WERI-Rb-1 (cell line): Measurements from ENCODE around the gene CDHR3.
"Not testable (repeated sequence)": the region's sequence is repeated elsewhere in the genome, so short reads cannot be mapped to it uniquely, and the experiment has no call there.

Experiments used
- DNase-seq: peaks from one replicate; pipeline ENCODE4 v3.0.0-alpha.2; 2020
- H3K27ac ChIP-seq: fragments of 250-450 bp; sonication (Bioruptor Pico); 2 replicates; pipeline ENCODE4 v1.5.1; 2020; ENCODE audit warnings: mild to moderate bottlenecking, moderate library complexity
- H3K27me3 ChIP-seq: fragments of 250-450 bp; sonication (Bioruptor Pico); 2 replicates; pipeline ENCODE4 v1.5.1; 2021; ENCODE audit warnings: mild to moderate bottlenecking, low read depth, moderate library complexity; ENCODE audit not compliant: insufficient read depth, severe bottlenecking
- H3K36me3 ChIP-seq: fragments of 250-450 bp; sonication (Bioruptor Pico); 2 replicates; pipeline ENCODE4 v1.5.1; 2020; ENCODE audit warnings: mild to moderate bottlenecking, moderate library complexity
- H3K4me3 ChIP-seq: 2 replicates; pipeline ENCODE4 v1.5.1; 2011; ENCODE audit warnings: low read depth, mild to moderate bottlenecking, control low read depth, low read length
- H3K9me3 ChIP-seq: fragments of 250-450 bp; sonication (Bioruptor Pico); 2 replicates; pipeline ENCODE4 v1.5.1; 2021; ENCODE audit warnings: mild to moderate bottlenecking, moderate library complexity; ENCODE audit not compliant: severe bottlenecking
- CTCF ChIP-seq: IDR thresholded peaks from 2 replicates; pipeline ENCODE4 v1.5.1; 2011; ENCODE audit warnings: low read depth, mild to moderate bottlenecking, control low read depth, inconsistent platforms, low read length

Gene CDHR3

GRCh38 chr7:106006906-106007305 lies 43.8 kb downstream of the CDHR3 start:
- Histone ChIP-seq H3K9me3 (peaks cover 8% of the 10 kb centered on the region), H3K4me3 (no peak overlapping the region), H3K27me3 (no peaks in the 10 kb centered on the region), H3K27ac (no peak overlapping the region), H3K36me3 (no peaks in the 10 kb centered on the region)
- no peak for DNase-seq
- TF ChIP-seq CTCF, result no peak

DNA sequence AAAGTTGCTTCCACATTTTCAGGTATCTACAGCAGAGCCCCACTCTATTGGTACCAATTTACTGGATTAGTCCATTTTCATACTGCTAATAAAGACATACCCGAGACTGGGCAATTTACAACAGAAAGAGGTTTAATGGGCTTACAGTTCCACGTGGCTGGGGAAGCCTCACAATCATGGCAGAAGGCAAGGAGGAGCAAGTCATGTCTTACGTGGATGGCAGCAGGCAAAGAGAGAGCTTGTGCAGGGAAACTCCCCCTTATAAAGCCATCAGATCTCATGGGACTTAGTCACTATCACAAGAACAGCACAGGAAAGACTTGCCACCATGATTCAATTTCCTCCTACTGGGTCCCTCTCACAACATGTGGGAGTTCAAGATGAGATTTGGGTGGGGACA lies 44.7 kb downstream of the CDHR3 start:
- H3K4me3 ChIP-seq, DNase-seq, H3K27me3 ChIP-seq, H3K27ac ChIP-seq, H3K36me3 ChIP-seq, H3K9me3 ChIP-seq: not testable (repeated sequence)

- peak; percentile 73 for DNase-seq
- H3K27me3 ChIP-seq, result no peaks in the 10 kb centered on the region
- TF ChIP-seq CTCF, result peak; percentile 88
- no peak overlapping the region for H3K4me3 ChIP-seq
- H3K36me3 ChIP-seq, result no peaks in the 10 kb centered on the region
- peaks cover 8% of the 10 kb centered on the region for H3K9me3 ChIP-seq
- no peak overlapping the region for H3K27ac ChIP-seq
These were observed 46.6 kb downstream of the CDHR3 start for GRCh38 chr7:106009503-106010226.

- TF ChIP-seq CTCF, result no peak
- Histone ChIP-seq H3K27me3 (no peaks in the 10 kb centered on the region), H3K27ac (no peak overlapping the region), H3K9me3 (peaks cover 8% of the 10 kb centered on the region), H3K36me3 (no peaks in the 10 kb centered on the region), H3K4me3 (no peak overlapping the region)
- no peak for DNase-seq
These were observed 47.3 kb downstream of the CDHR3 start for GRCh38 chr7:106010331-106010730.

- Histone ChIP-seq H3K9me3 (peaks cover 8% of the 10 kb centered on the region), H3K27me3 (no peaks in the 10 kb centered on the region), H3K36me3 (no peaks in the 10 kb centered on the region), H3K4me3 (no peak overlapping the region), H3K27ac (no peak overlapping the region)
- no peak for DNase-seq
- no peak for TF ChIP-seq CTCF
These were observed 47.8 kb downstream of the CDHR3 start for GRCh38 chr7:106010866-106011265.

- no peak for TF ChIP-seq CTCF
- Histone ChIP-seq H3K4me3 (no peak overlapping the region), H3K27me3 (no peaks in the 10 kb centered on the region), H3K27ac (no peak overlapping the region), H3K36me3 (no peaks in the 10 kb centered on the region), H3K9me3 (peaks cover 5% of the 10 kb centered on the region)
- DNase-seq, result no peak
These were observed 49.1 kb downstream of the CDHR3 start for GRCh38 chr7:106012184-106012583.
